Lower lobe of right lung (tissue), 2 donors: ENCODE data around the gene SH2D3A. TPM values are rescaled to one million over a fixed set of nuclear protein-coding genes. Genes with fewer than 3 reads are reported as not detected.
"Not testable (repeated sequence)": the region's sequence is repeated elsewhere in the genome, so short reads cannot be mapped to it uniquely, and the experiment has no call there.

ENCODE experiments used
- ATAC-seq, 2 donors: fragments of 200-7000 bp; cut with Tn5 transposase; one replicate each; pipeline ENCODE4 v1.9.1; 2020 to 2022; ENCODE audit warnings: mild to moderate bottlenecking in 2 of 2, moderate library complexity in 2 of 2
- DNase-seq: peaks from one replicate; pipeline ENCODE4 v3.0.0-alpha.2; 2020
- H3K27ac ChIP-seq: fragments of 200-600 bp; one replicate; pipeline ENCODE4 v1.8.0; 2022
- H3K27me3 ChIP-seq: fragments of 200-600 bp; one replicate; pipeline ENCODE4 v1.8.0; 2022; ENCODE audit warnings: low read depth
- H3K36me3 ChIP-seq: fragments of 200-600 bp; one replicate; pipeline ENCODE4 v1.8.0; 2022; ENCODE audit warnings: mild to moderate bottlenecking
- H3K4me1 ChIP-seq: fragments of 200-600 bp; one replicate; pipeline ENCODE4 v1.8.0; 2022
- H3K4me3 ChIP-seq: fragments of 200-600 bp; one replicate; pipeline ENCODE4 v1.8.0; 2022; ENCODE audit warnings: mild to moderate bottlenecking
- H3K9me3 ChIP-seq: fragments of 200-600 bp; one replicate; pipeline ENCODE4 v1.8.0; 2022
- intact Hi-C: fragments of 100-400 bp; cut with DNase I; formaldehyde crosslinking; loops from one replicate; pipeline ENCODE4 v1.11.0; 2022
- total RNA-seq: library from RNA; stranded (reverse); fragmentation: NEBNext Ultra II Directional; extraction: Animal tissue kit (Norgen Biotek cat#: 25700); gene quantifications from one replicate; pipeline ENCODE4 v1.2.1, GENCODE V29; 2021
- TF ChIP-seq, protein P1 (sequence below): fragments of 200-600 bp; IDR thresholded peaks from one replicate; pipeline ENCODE4 v1.8.0; 2022; ENCODE audit warnings: antibody characterized with exemption, mild to moderate bottlenecking
- donor health status: DM: no; HTN: yes; CAD: no; lungs with severe emphysema.

The SH2D3A gene
- total RNA-seq, 1 donor from 2014 or later, result 21.2 TPM

DNA sequence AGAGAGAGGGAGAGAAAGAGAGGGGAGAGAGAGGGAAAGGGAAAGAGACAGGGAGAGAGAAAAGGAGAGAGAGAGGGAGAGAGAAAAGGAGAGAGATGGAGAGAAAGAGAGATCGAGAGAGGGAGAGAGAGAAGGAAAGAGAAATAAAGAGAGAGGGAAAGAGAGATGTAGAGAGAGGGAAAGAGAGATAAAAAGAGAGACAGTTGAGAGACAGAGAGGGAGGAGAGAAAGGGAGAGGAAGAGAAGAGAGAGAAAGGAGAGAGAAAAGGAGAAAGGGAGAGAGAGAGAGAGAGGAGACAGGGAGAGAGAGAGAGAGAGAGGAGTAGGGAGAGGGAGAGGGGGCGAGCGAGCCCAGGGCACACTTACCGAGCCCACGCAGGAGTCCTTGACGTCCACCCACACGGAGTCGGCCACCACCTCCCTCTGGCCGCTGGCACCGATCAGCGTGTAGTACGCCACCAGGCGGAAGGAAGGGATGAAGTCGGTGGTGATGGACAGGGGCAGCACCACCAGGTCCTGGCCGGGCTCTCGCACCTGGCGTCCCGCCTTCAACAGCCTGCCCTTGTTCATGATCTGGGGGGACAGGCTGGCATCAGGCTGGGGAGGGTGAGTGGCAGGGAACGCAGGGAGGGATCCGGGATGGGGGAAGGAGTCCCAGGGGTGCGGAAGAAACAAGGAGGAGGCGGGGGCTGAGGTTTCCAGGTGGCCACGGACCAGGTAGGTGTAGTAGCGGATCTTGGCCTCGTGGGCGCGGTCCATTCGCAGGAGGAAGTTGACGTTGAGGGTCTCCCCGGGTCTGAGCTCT, 56.8 kb downstream of the SH2D3A start:
- Histone ChIP-seq H3K27me3 (peaks cover 3% of the 10 kb centered on the region), H3K27ac (no peak overlapping the region), H3K9me3 (no peaks in the 10 kb centered on the region), H3K36me3 (peaks cover 44% of the 10 kb centered on the region), H3K4me3 (no peak overlapping the region), H3K4me1 (no peaks in the 10 kb centered on the region)
- intact Hi-C loops, result no loop called here
- TF ChIP-seq, protein P1, sequence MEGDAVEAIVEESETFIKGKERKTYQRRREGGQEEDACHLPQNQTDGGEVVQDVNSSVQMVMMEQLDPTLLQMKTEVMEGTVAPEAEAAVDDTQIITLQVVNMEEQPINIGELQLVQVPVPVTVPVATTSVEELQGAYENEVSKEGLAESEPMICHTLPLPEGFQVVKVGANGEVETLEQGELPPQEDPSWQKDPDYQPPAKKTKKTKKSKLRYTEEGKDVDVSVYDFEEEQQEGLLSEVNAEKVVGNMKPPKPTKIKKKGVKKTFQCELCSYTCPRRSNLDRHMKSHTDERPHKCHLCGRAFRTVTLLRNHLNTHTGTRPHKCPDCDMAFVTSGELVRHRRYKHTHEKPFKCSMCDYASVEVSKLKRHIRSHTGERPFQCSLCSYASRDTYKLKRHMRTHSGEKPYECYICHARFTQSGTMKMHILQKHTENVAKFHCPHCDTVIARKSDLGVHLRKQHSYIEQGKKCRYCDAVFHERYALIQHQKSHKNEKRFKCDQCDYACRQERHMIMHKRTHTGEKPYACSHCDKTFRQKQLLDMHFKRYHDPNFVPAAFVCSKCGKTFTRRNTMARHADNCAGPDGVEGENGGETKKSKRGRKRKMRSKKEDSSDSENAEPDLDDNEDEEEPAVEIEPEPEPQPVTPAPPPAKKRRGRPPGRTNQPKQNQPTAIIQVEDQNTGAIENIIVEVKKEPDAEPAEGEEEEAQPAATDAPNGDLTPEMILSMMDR, result no peak
- DNase-seq, result peak; percentile 45
- no peak for ATAC-seq

DNA sequence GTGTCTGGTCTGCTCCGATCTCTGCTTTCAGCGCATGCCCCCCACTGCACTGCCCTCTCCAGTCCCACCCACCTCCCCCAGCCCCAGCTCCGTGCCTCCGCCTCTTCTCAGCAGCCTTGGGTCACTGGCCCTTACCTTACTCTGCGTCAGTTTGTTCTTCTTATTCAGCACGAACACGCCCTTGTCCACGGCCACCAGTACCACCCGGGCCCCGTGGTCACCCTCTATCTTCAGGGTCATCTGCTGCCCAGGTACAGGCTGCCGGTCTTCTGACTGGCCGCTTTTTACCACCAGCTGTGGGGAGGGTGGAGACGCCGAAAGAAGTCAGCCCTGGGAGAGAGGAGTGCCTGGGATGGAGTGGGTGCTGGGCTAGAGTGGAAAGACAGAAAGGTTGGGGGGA, 57.7 kb downstream of the SH2D3A start:
- ATAC-seq (no peak), DNase-seq (peak; percentile 37)
- Histone ChIP-seq H3K27me3 (peaks cover 3% of the 10 kb centered on the region), H3K4me3 (no peak overlapping the region), H3K36me3 (peaks cover 44% of the 10 kb centered on the region), H3K27ac (no peak overlapping the region), H3K4me1 (no peaks in the 10 kb centered on the region), H3K9me3 (no peaks in the 10 kb centered on the region)
- TF ChIP-seq, protein P1, result no peak
- intact Hi-C loops, result no loop called here

DNA sequence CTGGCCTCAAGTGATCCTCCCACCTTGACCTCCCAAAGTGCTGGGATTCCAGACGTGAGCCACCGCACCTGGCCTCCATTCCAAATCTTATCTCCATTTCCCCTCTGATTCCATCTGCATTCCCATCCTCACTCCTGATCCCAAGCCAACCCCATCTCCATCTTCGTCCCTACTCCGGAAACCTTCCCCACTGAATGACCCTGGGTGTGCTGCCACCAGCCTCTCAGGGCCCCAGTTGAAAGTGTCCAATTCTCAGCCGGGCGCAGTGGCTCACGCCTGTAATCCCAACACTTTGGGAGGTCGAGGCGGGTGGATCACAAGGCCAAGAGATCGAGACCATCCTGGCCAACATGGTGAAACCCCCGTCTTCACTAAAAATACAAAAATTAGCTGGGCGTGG, 58.3 kb downstream of the SH2D3A start:
- H3K27me3 ChIP-seq, H3K4me3 ChIP-seq, H3K27ac ChIP-seq, H3K9me3 ChIP-seq, intact Hi-C loops, H3K4me1 ChIP-seq, ATAC-seq: not testable (repeated sequence)
- peaks cover 50% of the 10 kb centered on the region for H3K36me3 ChIP-seq
- peak; percentile 4 for DNase-seq

DNA sequence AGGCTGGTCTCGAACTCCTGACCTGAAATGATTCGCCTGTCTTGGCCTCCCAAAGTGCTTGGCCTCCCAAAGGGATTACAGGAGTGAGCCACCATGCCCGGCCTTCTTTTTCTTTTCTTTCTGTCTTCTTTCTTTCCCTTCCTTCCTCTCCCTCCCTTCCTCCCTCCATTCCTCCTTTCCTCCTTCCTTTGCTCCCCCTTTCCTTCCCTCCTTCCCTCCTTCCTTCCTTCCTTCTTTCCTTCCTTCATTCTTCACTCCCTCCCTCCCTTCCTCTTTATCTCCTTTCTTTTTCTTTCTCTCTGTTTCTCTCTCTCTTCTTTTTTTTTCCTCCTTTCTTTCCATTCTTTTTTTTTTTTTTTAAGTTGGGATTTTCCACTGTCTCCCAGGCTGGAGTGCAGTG, 58.9 kb downstream of the SH2D3A start:
- no peaks in the 10 kb centered on the region for H3K4me1 ChIP-seq
- peaks cover 3% of the 10 kb centered on the region for H3K27me3 ChIP-seq
- H3K36me3 ChIP-seq, result peaks cover 56% of the 10 kb centered on the region
- H3K9me3 ChIP-seq, result no peaks in the 10 kb centered on the region
- no peak overlapping the region for H3K4me3 ChIP-seq
- DNase-seq, result no peak
- ATAC-seq, result no peak
- H3K27ac ChIP-seq, result no peak overlapping the region
- intact Hi-C loops, result no loop called here
- TF ChIP-seq, protein P1, result no peak

DNA sequence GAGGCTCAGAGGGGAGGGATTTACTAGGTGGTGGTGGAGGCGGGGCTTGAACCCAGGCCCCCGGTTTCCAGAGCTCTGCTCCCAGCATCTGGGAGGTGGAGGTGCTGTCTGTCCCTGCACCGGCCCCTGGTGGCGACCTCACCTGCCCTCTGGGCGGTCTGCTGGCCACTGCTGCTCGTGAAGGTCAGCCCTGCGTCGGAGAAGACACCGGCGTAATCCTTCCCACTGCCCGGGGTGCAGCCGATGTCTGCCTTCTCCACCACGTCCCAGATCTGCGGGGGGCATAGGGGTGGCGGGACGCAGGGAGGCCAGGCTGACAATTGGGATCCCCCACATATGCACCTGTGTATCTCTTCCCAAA, 59.6 kb downstream of the SH2D3A start:
- DNase-seq, result no peak
- peaks cover 3% of the 10 kb centered on the region for H3K27me3 ChIP-seq
- H3K27ac ChIP-seq, result no peak overlapping the region
- intact Hi-C loops, result no loop called here
- H3K36me3 ChIP-seq, result peaks cover 62% of the 10 kb centered on the region
- H3K4me1 ChIP-seq, result no peaks in the 10 kb centered on the region
- no peaks in the 10 kb centered on the region for H3K9me3 ChIP-seq
- no peak for ATAC-seq
- TF ChIP-seq, protein P1, result no peak
- H3K4me3 ChIP-seq, result no peak overlapping the region

DNA sequence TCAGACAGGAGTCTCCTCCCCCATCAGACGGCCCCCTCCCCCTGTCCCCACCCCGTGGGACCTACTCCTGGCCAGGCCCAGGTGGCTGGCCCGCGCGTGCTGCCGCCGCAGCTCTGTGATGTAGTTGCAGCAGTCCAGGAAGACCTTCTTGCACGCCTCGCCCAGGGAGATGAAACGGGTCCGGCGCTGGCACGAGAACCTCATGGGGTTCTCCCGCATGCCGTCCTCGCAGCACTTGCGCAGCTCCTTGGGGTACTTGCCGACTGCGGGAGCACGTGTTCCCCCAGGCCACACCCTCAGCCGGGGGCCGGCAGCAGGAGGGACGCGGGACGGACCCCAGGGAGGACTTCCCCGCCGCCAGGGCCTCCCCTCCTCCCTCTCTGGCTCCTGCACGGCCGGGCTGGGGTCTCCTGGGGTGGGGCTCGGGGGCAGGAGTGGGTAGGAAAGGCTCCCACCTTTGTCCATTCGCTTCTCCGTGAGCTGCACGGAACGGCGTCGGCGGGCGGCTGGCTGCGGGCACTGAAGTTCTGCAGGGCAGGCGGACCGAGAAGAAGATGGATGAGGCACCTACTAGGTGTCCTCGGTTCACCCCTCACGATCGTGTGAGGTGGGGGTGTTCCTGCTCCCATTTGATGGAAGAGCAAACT, 60.1 kb downstream of the SH2D3A start:
- DNase-seq, result no peak
- Histone ChIP-seq H3K27ac (no peak overlapping the region), H3K9me3 (no peaks in the 10 kb centered on the region), H3K4me1 (no peaks in the 10 kb centered on the region), H3K4me3 (no peak overlapping the region), H3K27me3 (peaks cover 3% of the 10 kb centered on the region), H3K36me3 (peaks cover 64% of the 10 kb centered on the region)
- TF ChIP-seq, protein P1, result no peak
- ATAC-seq, result peak in 1 of 2 donors; percentile 8
- intact Hi-C loops, result no loop called here
